Mucosa of descending colon (tissue), 3 donors: ENCODE measurements around the gene GCNT4. TPM values are rescaled to one million over a fixed set of nuclear protein-coding genes. Genes with fewer than 3 reads are reported as not detected.
A peak's percentile ranks its signal among the peaks of the same experiment; 100 is the strongest.

ENCODE experiments used
- ATAC-seq: fragments of 200-7000 bp; cut with Tn5 transposase; one replicate; pipeline ENCODE4 v1.9.1; 2020; ENCODE audit warnings: mild to moderate bottlenecking, moderate library complexity
- DNase-seq, 3 donors: peaks; one replicate each; pipeline ENCODE4 v3.0.0-alpha.2; 2020
- H3K36me3 ChIP-seq: fragments of 200-600 bp; one replicate; pipeline ENCODE4 v1.8.0; 2021; ENCODE audit warnings: low read depth, mild to moderate bottlenecking
- H3K4me1 ChIP-seq: fragments of 200-600 bp; one replicate; pipeline ENCODE4 v1.8.0; 2021; ENCODE audit warnings: low read depth, mild to moderate bottlenecking
- H3K4me3 ChIP-seq: fragments of 200-600 bp; one replicate; pipeline ENCODE4 v1.8.0; 2021; ENCODE audit warnings: mild to moderate bottlenecking
- H3K9me3 ChIP-seq: fragments of 200-600 bp; one replicate; pipeline ENCODE4 v1.8.0; 2021; ENCODE audit warnings: mild to moderate bottlenecking
- CTCF ChIP-seq: fragments of 200-600 bp; IDR thresholded peaks from one replicate; pipeline ENCODE4 v1.8.0; 2022; ENCODE audit warnings: antibody characterized with exemption, mild to moderate bottlenecking
- intact Hi-C, 2 donors: fragments of 100-400 bp; cut with DNase I in 1 of 2; cut with micrococcal nuclease in 1 of 2; formaldehyde crosslinking; loops; one replicate each; pipeline versions ENCODE4 v1.11.0 to v1.11.1; 2022; cut with DNase I, micrococcal nuclease
- total RNA-seq, 3 donors: library from RNA; stranded (reverse); fragmentation: NEBNext Ultra II Directional in 2 of 3; extraction: Animal tissue kit (Norgen Biotek cat#: 25700) in 2 of 3; gene quantifications; one replicate each; pipeline versions ENCODE4 v1.2.1 to v1.2.4, GENCODE V29; 2021 to 2023
- donor health status: DM: no; HTN: no; CAD: no; lungs with moderate emphysema.
- donor health status: DM: no; HTN: no; CAD: no.
- donor health status: DM: no; HTN: yes; CAD: no.

GCNT4 gene
- total RNA-seq, 3 donors from 2014 or later = 0.92 to 6.1 (median 2.4) TPM

GRCh38 chr5:75021219-75021618 lies 31.1 kb downstream of the GCNT4 start:
- no peaks in the 10 kb centered on the region for H3K36me3 ChIP-seq
- intact Hi-C loops = no loop called here
- H3K9me3 ChIP-seq = no peaks in the 10 kb centered on the region
- no peak for TF ChIP-seq CTCF
- H3K4me3 ChIP-seq = no peak overlapping the region
- peaks cover 10% of the 10 kb centered on the region for H3K4me1 ChIP-seq
- DNase-seq (no peak), ATAC-seq (no peak)

- DNase-seq (no peak), ATAC-seq (peak; percentile 37)
- no peaks in the 10 kb centered on the region for H3K36me3 ChIP-seq
Observed at GRCh38 chr5:75020016-75020656, 32.2 kb downstream of the GCNT4 start.

GRCh38 chr5:75018805-75019587 lies 33.4 kb downstream of the GCNT4 start:
- ATAC-seq (no peak), DNase-seq (no peak)
- no peaks in the 10 kb centered on the region for H3K36me3 ChIP-seq
- H3K4me3 ChIP-seq = no peak overlapping the region
- H3K4me1 ChIP-seq = peaks cover 10% of the 10 kb centered on the region
- TF ChIP-seq CTCF = no peak
- H3K9me3 ChIP-seq = no peaks in the 10 kb centered on the region
- intact Hi-C loops = no loop called here

More at GRCh38 chr5:75020016-75020656, 32.2 kb downstream of the GCNT4 start:
- H3K4me3 ChIP-seq = no peak overlapping the region
- no peak for TF ChIP-seq CTCF
- intact Hi-C loops = no loop called here
- no peaks in the 10 kb centered on the region for H3K9me3 ChIP-seq
- H3K4me1 ChIP-seq = peaks cover 10% of the 10 kb centered on the region

- H3K36me3 ChIP-seq = no peaks in the 10 kb centered on the region
- ATAC-seq = no peak
- intact Hi-C loops = no loop called here
- no peak overlapping the region for H3K4me3 ChIP-seq
- TF ChIP-seq CTCF = no peak
- no peak for DNase-seq
- H3K4me1 ChIP-seq = peaks cover 7% of the 10 kb centered on the region
- H3K9me3 ChIP-seq = no peaks in the 10 kb centered on the region
Observed at GRCh38 chr5:75017971-75018370, 34.4 kb downstream of the GCNT4 start.

- intact Hi-C loops = no loop called here
- no peak for TF ChIP-seq CTCF
- DNase-seq = no peak
- ATAC-seq = no peak
- Histone ChIP-seq H3K4me1 (peaks cover 4% of the 10 kb centered on the region), H3K36me3 (no peaks in the 10 kb centered on the region), H3K4me3 (no peak overlapping the region), H3K9me3 (no peaks in the 10 kb centered on the region)
Observed at GRCh38 chr5:75016896-75017295, 35.5 kb downstream of the GCNT4 start.
